Cardiac muscle cell (in vitro differentiated cells and primary cell): ENCODE results near the gene BCAS3. TPM values are rescaled to one million over a fixed set of nuclear protein-coding genes. Genes with fewer than 3 reads are reported as not detected.

Source experiments
- DNase-seq, 2 donors: peaks; one replicate each; pipeline versions ENCODE4 v3.0.0 to v3.0.0-alpha.2; 2010 to 2017; ENCODE audit warnings: low read depth in 1 of 2, low spot score in 1 of 2
- H3K27ac ChIP-seq: fragments of 200-600 bp; sonication (generic); 2 replicates; pipeline ENCODE4 v1.5.1; 2016
- H3K27me3 ChIP-seq: fragments of 200-600 bp; sonication (generic); 2 replicates; pipeline ENCODE4 v1.6.0; 2016; ENCODE audit warnings: control low read depth
- H3K36me3 ChIP-seq: fragments of 200-600 bp; sonication (generic); 2 replicates; pipeline ENCODE4 v1.5.1; 2016; ENCODE audit warnings: control low read depth
- H3K4me1 ChIP-seq: fragments of 200-600 bp; sonication (generic); 2 replicates; pipeline ENCODE4 v1.8.1; 2017; ENCODE audit warnings: low read depth, mild to moderate bottlenecking, mixed run types
- H3K4me3 ChIP-seq: fragments of 200-600 bp; sonication (generic); 2 replicates; pipeline ENCODE4 v1.5.1; 2016; ENCODE audit warnings: mild to moderate bottlenecking
- H3K9me3 ChIP-seq: fragments of 200-600 bp; sonication (generic); 2 replicates; pipeline ENCODE4 v1.5.1; 2017; ENCODE audit warnings: low read depth, mild to moderate bottlenecking, control low read depth
- polyA plus RNA-seq: library from polyadenylated mRNA; unstranded; fragments of >200 nt; fragmentation: Nextera tagmentation; extraction: Ambion mirVana; gene quantifications from 2 replicates; pipeline ENCODE4 v1.2.1, GENCODE V29; 2016
- total RNA-seq: library from RNA; depleted of rRNA; stranded (reverse); fragments of >200 nt; gene quantifications from 2 replicates; pipeline ENCODE4 v1.2.3, GENCODE V29; 2016
- TF ChIP-seq, protein P1 (sequence below): IDR thresholded peaks from 2 replicates; pipeline ENCODE4 v1.5.1; 2012; ENCODE audit warnings: low read depth, mild to moderate bottlenecking, low read length

BCAS3 gene
- total and polyA plus RNA-seq, 2 experiments from 2014 or later: 36.5 to 39.6 TPM

- no peak for DNase-seq
- Histone ChIP-seq H3K27ac (no peak overlapping the region), H3K4me1 (peaks cover 63% of the 10 kb centered on the region), H3K4me3 (no peak overlapping the region), H3K27me3 (no peaks in the 10 kb centered on the region), H3K36me3 (no peaks in the 10 kb centered on the region), H3K9me3 (no peaks in the 10 kb centered on the region)
- TF ChIP-seq, protein P1, sequence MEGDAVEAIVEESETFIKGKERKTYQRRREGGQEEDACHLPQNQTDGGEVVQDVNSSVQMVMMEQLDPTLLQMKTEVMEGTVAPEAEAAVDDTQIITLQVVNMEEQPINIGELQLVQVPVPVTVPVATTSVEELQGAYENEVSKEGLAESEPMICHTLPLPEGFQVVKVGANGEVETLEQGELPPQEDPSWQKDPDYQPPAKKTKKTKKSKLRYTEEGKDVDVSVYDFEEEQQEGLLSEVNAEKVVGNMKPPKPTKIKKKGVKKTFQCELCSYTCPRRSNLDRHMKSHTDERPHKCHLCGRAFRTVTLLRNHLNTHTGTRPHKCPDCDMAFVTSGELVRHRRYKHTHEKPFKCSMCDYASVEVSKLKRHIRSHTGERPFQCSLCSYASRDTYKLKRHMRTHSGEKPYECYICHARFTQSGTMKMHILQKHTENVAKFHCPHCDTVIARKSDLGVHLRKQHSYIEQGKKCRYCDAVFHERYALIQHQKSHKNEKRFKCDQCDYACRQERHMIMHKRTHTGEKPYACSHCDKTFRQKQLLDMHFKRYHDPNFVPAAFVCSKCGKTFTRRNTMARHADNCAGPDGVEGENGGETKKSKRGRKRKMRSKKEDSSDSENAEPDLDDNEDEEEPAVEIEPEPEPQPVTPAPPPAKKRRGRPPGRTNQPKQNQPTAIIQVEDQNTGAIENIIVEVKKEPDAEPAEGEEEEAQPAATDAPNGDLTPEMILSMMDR: no peak
These were observed 702.0 kb downstream of the BCAS3 start for GRCh38 chr17:61379457-61380216.

GRCh38 chr17:61380217-61380835 is 702.7 kb downstream of the BCAS3 start:
- DNase-seq: no peak
- Histone ChIP-seq H3K27ac (peak overlapping the region; percentile 22), H3K4me1 (peaks cover 68% of the 10 kb centered on the region), H3K4me3 (no peak overlapping the region), H3K9me3 (no peaks in the 10 kb centered on the region), H3K36me3 (no peaks in the 10 kb centered on the region), H3K27me3 (no peaks in the 10 kb centered on the region)
- TF ChIP-seq, protein P1: no peak

DNA sequence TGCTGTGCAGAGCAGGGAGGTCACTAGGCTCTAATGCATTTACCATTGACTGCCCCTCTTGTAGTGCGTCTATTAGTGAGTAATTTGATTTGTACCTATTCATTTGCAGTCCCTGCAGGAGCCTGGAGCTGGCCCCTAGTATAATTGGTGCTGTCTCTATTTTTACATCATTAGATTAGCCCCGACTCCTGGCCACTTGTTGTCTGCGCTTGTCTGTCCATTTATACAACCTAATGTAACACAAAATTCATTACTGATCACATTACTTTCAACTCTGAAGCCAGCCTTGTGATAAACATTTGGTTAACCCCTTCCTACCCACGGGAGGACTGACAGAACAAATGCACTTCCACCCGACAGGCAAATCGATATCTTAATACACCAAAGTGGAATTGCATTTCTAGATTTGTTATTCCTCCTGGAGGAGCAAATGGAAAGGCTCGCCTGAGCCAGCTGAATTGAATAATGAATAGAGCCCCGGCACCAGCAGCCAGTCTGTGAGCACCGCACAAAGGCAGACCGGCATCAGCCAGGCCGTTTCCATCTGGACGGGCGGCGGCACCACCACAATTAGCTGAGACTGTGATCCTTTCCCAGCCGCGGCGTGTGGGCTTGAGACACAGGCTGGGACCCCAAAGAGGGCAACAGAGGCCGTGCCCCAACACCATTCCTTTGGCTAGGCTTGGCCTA is 703.3 kb downstream of the BCAS3 start:
- TF ChIP-seq, protein P1: no peak
- Histone ChIP-seq H3K9me3 (no peaks in the 10 kb centered on the region), H3K27me3 (no peaks in the 10 kb centered on the region), H3K4me1 (peaks cover 71% of the 10 kb centered on the region), H3K4me3 (no peak overlapping the region), H3K27ac (peak overlapping the region; percentile 22), H3K36me3 (no peaks in the 10 kb centered on the region)
- DNase-seq: no peak

GRCh38 chr17:61381537-61381936 is 703.9 kb downstream of the BCAS3 start:
- Histone ChIP-seq H3K36me3 (no peaks in the 10 kb centered on the region), H3K4me1 (peaks cover 71% of the 10 kb centered on the region), H3K27ac (peak overlapping the region; percentile 22), H3K27me3 (no peaks in the 10 kb centered on the region), H3K9me3 (no peaks in the 10 kb centered on the region), H3K4me3 (no peak overlapping the region)
- DNase-seq: no peak
- TF ChIP-seq, protein P1: no peak

DNA sequence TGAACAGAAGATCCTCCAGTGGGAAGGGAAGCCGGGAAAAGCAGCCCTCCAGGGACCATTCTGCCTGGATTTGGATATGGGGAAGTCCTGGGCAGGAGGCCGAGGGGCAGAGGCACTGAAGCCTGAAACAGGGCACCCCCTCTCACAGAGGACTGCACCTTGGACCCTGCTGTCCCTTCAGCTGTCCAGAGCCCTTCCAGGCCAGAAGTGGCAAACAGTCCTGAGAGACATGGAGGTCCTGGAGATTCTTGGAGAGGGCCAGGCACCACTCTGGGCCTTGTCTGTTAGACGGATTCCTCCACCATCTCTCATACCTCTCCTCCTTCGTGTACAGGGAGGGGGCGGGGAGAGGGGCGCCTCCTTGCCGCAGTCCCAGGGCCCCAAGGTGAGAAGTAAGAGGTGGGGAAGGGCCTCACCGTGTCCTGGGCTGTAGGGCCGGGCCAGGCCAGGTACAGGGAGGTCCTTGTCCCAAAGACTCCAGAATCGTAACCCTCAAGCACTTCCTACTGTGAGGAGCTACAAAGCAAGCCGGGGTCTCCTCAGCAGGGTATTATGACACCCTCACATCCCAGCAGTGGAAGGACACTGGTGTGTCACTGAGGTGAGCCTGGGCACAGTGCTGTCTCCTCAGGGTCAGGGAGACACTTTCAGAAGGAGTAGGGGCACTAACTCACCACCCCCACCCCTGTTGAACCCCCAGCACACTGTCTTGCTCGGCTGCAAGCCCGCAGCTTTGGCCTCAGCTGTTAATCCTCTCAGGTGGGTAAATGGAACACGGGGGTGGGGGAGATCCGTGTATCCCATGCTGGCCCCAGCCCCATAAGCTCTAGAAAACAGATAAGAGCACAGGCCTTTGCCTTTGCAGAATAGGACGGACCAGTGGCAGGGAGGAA is 705.4 kb downstream of the BCAS3 start:
- peak overlapping the region; percentile 34 for H3K27ac ChIP-seq
- DNase-seq: no peak
- no peaks in the 10 kb centered on the region for H3K9me3 ChIP-seq
- H3K4me3 ChIP-seq: no peak overlapping the region
- TF ChIP-seq, protein P1: no peak
- H3K4me1 ChIP-seq: peaks cover 67% of the 10 kb centered on the region
- H3K36me3 ChIP-seq: no peaks in the 10 kb centered on the region
- H3K27me3 ChIP-seq: no peaks in the 10 kb centered on the region
